Measurements from ENCODE around the gene ADCY9.

ADCY9 gene

DNA sequence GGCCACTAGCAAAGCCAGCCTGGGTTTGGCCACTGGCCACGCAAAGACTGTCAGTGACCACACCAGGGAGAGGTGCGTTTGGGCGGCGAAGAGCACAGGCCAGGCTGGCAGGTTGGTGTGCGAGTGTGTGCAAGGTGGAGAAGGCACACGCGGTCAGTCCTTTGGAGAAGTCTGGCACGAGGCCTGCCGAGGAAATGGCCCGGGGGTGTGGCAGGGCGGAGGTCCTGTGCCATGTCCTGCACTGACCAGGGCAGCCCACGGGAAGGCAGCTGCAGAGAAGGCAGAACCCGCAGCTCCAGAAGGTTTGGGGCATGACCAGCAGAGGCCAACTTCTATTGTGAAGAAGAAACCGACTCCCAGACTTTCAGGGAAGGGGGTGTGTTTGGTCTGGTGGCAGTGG lies 90.8 kb downstream of the ADCY9 start:
- DNase-seq, result no peak

DNA sequence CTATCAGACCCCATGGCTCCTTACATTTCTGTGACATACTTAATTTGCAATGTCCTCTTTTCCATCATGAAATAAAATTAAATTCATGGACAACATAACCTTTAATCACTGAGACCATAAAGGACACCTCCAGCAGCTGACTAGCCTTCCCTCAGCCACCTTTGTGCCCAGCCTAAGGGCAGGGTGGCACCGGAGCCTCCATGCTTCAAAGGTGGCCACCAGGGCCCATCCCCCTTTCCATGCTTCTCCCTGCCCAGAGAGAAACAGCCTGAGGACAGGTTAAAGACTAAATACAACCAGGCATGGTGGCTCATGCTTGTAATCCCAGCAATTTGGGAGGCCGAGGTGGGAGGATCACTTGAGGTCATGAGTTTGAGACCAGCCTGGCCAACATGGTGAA lies 94.3 kb downstream of the ADCY9 start:
- no peak for DNase-seq

DNA sequence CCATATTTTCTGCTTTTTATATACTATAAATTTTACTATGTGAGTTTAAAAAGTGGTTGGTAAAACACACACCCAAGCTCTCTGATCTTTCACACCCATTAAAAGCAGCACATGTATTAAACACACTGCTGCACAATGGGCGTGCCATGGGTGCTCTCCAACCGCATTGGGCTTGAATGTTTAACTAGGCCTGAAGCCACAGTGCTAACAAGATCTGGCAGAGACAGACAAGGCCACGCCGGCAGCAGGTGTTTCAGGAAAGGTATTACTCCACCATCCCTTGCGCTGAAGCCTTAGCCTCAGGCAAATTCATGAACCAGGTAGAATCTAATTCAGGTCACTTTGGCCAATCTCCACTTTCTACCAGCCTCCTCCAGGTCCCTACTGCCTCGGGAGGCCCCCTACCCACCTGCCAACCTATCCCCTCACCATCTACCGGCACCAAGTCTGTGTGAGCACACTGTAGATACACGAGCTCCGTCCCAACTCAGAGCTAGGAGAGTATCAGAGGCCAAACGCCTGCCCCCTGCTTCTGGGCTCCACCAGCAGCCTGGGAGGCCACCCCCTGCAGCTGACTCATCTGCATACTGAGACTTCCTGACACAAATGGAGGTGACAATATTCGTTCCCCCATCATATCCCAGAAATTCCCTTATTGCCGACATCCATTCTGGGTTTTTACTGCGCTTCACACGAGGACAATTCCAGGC lies 95.0 kb downstream of the ADCY9 start:
- no peak for DNase-seq

DNA sequence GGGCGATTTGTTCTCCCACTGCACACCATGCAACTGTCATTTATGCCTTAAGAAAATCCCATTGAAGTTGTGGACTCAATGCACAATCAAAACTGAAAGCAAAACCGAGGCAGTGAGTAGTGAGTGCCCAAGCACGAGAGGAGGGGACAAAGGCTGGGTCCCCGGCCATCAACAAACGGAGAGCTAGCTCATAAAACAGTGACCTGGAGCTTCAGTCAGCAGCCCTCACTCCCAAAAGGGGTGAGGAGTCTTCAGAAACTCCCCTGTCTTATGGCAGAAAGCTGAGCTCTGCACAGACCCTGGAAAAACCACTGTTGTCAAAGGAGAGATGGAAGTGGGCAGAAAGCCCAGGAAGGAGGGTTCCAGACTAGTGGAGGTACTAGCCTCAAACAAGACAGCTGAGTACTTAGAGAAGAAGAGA lies 96.9 kb downstream of the ADCY9 start:
- DNase-seq, result no peak

DNA sequence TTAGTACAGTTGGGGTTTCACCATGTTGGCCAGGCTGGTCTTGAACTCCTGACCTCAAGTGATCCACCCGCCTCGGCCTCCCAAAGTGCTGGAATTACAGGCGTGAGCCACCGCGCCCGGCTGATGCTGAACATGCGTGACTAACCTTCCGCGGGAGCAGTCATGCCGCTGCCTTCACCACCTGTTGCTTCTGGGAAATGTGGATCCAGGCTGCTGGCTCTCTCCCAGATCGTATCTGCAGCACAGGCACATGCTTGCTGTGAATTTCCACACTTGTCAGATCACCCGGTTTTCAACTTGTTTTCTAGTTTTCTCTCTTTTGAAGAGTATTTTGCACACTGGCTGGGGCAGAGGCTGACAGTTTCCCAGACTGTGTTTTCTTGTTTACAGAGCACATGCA lies 97.9 kb downstream of the ADCY9 start:
- DNase-seq, result no peak

DNA sequence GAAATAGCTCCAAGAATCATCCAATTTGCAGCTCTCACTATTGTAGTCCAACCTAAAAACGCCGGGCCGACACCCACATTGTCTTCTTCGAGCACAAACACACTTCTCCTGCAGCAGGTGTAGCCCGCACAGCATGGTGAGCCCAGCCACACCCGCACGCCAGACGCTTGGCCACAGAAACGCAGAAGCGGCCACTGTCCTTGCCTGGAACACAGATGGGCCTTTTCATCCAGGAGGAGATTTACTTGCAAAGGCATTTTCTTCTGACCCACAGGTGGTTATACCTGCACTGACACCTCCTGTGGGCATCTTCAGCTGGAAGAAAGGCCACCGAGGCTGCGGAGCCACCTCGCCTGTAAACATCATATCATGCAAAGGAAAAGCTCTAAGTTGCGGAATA lies 98.4 kb downstream of the ADCY9 start:
- DNase-seq, result no peak

DNA sequence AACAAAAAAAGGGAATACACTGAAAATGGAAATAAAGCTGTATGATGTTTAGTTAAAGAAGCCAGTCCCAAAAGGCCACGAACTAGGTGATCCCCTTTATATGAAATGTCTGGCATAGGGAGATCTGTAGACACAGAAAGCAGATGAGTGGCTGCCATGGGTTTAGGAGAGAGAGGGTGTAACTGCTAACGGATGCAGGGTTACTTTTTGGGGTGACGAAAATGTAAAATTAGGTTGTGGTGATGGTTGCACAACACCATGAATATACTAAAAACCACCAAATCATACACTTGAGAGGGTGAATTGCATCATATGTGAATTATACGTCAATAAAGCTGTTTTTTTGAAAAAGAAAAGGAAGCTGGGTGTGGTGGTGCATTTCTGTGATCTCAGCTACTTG lies 99.6 kb downstream of the ADCY9 start:
- DNase-seq, result peak; percentile 68

DNA sequence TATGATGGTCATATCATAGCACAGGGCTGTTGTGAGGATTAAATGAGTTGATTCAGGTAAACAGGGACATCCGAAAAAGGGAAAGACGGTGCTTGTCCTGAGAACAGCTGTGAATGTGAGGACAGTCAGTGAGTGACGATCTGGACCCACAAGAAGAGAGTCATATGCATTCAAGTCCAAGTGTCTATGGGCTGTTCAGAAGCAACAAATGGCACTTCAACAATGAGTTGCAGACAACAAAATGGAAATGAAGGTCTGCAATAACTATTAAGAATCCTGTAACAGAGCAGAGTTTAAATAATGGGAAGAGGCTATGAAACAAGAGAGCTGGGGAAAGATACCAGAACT lies 100.3 kb downstream of the ADCY9 start:
- DNase-seq, result no peak

DNA sequence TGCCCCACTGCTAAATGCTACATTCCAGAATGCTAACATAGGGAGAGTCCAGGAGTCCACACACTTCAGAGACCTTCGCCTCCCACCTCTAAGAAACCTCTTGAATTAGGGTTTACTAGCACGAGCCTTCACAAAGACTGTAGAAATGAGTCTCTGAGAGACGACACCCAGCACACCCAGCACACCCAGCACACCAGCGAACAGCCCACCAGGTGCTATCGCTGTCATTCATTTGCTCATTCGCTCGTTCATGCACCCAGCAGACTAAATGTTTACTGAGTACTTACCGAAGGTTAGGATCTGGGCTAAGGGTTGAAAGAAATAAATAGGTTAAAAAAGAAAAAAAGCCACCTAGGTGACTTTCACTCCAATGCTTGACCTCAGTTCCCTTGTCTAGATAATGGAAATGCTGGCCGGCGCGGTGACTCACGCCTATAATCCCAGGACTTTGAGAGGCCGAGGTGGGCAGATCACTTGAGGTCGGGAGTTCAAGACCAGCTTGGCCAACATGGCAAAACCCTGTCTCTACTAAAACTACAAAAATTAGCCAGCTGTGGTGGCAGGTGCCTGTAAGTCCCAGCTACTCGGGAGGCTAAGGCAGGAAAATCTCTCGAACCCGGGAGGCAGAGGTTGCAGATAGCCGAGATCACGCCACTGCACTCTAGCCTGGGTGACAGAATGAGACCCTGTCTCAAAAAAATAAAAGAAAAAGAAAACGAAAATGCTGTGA lies 100.8 kb downstream of the ADCY9 start:
- no peak for DNase-seq

DNA sequence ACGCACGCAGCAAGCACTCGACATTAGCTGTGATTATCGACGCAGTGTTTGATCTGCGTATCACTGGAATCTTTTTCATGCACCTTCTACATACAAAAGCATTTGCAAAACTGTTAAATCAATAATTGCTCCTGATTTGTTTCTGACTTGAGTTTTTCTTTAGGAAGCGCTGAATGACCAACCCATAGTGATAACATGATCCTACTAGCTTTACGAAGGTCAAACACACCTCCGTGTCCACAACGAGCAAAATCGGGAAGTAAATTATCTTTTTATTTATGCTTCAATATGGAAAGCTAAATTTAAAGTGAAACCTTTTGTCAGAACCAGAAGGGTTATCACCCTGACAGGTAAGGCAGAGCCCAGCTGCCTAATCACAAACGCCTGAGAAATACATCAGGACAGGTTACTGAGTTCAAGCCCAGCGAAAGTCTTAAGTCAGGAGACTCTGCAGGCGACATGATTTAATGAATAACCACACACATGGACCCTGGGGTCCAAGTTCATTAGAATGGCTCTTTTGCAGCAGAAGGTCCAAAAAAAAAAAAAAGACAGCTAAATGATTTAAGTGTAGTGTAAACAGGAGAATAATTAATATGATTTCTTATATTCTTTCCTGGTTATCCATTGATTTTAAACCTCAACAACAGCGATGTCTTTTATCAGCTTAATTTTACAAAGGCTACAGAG lies 104.2 kb downstream of the ADCY9 start:
- DNase-seq, result no peak

DNA sequence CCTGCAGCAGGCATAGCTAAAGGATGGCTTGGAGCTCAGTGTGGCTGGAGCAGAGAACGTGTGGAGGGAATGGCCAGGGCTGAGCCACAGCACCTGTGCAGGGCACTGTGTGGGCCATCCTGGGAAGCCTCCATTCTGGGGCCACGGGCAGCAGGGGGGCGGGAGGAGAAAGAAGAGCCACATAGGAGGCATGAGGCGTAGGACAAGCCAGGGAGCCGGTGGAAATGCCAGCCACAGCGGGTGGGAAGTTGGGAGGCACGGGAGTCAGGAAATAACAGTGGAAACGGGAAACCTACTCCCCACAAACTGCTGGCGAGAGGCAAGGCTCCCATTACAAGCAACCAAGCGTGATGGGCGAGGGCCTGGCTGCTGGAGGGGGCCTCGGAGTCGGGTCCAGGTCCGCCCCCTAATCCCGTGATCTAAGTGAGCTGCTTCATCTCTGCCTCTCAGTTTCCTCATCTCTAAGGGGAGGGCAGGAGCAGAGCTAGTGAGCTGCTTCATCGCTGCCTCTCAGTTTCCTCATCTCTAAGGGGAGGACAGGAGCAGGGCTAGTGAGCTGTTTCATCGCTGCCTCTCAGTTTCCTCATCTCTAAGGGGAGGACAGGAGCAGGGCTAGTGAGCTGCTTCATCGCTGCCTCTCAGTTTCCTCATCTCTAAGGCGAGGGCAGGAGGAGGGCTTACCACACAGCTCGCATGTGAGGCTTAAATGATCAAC lies 104.9 kb downstream of the ADCY9 start:
- no peak for DNase-seq

DNA sequence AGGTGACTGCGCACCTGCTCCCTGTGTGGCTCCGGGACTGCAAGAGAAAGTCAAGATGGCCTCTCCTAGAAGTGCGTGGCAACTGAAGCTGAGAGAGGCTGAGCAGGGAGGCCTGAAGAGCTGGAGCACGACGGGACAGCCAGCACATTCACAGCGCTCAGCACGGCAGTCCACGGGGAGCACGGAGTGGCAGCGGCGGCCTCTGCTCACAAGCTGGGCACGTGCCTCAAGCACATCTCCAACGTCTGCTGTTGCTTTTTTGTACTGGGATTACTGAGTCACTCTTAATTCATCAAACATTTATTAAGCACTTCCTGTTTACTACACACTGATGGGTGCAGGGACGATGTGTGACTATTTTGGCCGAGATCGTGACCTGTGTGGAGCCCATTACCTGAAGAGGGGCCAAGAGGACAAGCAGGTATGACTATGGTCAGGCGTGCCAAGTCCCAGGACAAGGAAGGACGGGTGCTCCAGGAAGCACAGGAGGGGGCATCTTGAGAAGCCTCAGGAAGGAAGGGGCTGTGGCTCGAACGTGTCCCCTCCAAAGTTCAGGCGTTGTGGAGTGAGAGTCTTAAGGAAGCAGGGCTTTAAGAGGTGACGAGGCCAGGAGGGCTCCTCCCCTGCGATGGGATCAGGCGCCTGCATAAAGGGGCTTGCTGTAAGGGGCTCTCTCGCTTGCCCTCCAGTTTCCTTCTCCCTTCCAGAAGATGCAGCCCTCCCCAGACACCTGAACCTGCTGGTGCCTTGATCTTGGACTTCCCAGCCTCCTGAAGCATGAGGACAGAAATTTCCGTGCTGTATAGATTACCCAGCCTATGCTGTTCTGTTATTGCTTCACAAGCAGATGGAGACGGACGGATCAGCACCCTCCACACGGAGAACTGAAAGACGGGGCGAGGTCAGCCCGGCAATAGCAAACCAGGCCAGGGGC lies 105.8 kb downstream of the ADCY9 start:
- no peak for DNase-seq

DNA sequence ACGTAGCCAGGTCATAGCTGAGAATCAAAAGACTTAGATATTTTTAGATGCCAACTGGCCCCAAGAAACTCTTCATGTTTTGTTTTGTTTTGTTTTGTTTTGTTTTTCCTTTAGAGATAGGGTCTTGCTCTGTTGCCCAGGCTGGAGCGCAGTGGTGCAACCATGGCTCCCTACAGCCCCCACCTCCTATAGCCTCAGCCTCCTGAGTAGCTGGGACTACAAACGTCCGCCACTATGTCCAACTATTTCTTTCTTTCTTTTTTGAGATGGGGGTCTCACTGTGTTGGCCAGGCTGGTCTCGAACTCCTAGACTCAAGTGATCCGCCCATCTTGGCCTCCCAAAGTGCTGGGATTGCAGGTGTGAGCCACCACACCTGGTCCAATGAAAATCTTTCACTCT lies 107.1 kb downstream of the ADCY9 start:
- DNase-seq, result no peak

DNA sequence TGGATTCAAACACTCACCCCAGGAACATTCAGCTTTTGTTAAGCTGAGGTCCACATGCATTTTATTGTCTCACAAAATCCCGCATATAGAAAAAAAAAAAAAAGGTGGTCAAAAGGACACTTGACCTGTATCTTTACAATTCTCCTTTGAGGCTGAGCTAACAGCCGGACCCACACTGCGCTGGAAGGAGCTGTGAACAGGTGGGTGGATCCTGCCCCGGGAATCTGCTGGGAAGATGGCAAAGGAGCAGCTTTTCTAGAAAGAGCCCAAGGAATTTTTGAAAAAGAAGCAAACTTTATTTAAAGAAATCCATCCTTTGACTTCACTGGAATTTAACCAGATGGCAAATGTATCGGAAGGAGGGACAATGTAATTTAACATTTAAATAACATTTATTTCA lies 108.1 kb downstream of the ADCY9 start:
- no peak for DNase-seq

DNA sequence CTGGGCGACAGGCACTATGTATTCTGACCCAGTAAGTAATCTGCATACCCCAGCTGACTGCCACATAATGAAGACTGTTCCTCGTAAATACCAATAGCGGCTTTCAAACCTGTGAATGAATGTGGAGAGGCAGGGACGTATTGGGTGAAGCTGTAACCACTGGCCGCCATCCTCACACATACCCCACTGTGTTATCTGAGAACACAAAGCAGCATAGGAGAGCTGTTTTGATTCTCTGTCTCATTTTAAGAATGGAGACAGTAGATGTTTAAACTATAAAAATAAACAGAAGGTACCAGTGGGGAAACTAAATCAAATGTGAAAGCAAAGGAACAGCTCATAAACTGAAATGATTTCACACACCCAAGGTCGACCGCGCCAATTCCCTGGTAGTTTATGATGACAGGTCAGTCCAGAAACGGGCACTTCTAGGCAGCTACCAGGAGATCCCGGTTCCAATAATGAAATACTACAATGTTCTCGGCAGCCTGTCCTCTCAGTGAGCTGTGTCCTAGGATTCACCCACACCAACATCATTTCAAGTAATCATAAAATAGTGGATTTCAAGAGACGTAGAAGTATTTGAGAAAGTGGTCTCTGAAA lies 109.7 kb downstream of the ADCY9 start:
- no peak for DNase-seq

DNA sequence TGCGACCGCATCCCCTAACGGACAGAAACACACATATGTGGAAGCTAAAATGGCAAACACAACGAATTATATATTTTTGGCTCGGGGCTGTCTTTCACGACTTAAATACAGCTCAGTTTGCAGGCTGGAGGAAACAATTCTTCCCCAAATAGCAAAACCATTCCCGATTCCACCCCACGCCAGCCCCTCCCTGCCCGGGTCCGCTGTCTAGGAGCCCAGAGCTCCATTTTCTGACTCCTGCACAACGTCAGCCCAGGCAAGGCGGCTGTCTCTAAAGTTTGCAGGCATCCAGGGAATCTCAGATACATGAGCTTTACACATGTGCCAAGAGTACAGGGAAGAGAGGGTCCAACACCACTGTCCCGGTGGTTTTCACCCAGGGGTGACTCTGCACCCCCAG lies 110.5 kb downstream of the ADCY9 start:
- no peak for DNase-seq

DNA sequence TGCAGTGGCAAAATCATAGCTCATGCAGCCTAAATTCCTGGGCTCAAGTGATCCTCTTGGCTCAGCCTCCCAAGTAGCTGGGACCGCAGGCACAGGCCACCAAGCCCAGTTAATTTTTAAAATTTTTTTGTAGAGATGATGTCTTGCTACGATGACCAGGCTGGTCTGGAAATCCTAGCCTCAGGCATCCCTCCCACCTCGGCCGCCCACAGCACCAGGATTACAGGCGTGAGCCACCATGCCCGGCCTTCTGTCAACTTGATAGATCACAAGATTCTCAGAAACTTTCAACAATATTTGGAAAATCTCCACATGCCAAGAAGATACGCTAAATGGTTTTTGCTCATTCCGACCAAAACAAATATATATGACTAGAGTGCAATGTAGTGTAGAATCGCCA lies 111.0 kb downstream of the ADCY9 start:
- DNase-seq, result no peak

DNA sequence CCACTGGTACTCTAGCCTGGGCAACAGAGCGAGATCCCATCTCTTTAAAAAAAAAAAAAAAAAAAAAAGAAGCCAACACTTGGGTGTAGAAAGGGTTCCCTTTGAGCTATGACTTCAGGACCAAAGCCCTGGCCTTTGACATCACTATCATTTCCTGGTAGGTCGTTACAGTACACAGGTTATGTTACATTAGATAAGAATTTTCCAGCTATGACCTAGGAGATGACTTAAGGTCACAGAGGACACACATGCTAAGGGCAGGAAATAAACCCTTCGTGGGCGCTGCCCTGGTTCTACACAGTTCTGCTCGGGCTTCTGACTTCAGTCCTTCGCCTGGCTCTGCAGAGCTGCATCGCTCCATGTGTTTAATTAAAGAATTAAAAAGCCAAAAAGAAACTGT lies 112.0 kb downstream of the ADCY9 start:
- DNase-seq, result no peak

DNA sequence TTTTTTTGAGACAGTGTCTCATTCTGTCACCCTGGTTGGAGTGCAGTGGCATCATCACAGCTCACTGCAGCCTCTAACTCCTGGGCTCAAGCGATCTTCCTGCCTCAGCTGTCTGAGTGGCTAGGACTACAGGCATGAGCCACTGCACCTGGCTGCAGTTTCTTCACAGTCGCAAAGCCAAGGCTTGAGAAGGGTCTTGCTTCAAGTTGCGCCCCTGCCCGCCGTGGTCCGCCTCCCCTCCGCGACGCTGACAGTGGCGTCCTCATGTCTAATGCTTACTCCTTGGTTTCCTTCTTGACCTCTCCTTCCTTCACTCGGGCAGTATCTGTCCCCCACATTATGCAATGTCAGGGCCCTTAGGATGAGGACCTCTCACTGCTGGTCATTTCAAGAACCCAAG lies 112.7 kb downstream of the ADCY9 start:
- DNase-seq, result no peak

DNA sequence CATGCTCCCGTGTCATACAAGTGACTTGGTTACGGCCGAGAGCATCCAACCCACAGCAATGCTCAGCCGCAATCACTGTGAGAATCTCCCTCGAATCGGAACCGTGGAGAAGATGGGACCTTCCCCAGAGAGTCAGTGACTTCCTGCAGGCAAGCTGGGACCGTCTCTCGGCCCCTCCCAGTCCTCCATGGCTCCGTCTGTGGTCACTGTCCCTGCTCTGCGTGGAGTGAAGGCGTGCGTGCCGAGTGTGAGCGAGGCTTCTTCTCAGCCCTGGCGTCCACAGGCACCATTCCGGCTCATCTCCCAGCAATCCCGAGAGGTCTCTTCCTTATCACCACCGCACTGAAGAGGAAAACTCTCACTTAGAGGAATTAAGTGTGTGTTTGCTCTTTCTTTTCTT lies 113.1 kb downstream of the ADCY9 start:
- DNase-seq, result no peak

DNA sequence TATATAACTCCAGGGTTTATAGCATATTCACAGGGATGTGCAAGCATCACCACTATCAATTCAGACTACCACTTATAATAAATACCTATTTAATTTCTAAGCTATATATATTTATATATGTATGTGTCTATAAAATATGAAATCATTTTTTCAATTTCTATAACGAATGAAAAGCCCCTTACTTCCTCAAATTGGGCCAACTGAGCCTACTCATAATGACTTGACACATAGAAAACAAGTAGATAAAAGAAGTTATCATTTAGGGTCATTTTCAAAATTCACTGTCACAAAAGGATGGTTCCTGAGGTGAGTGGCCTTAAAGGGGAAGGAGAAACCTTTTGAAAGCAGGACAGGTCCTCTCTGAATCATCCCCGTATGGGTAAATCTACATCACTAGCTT lies 114.1 kb downstream of the ADCY9 start:
- DNase-seq, result no peak
